Prostate gland (tissue), 2 donors: ENCODE data around the gene TTC34. TPM values are rescaled to one million over a fixed set of nuclear protein-coding genes. Genes with fewer than 3 reads are reported as not detected.

Experiments used
- DNase-seq: peaks from one replicate; pipeline ENCODE4 v3.0.0-alpha.2; 2019; ENCODE audit warnings: low spot score
- H3K27ac ChIP-seq, 2 donors: fragments of 200-600 bp; sonication (generic); 2 replicates each; pipeline ENCODE4 v1.5.1; 2017 to 2019
- H3K27me3 ChIP-seq: fragments of 200-600 bp; sonication (generic); replicated peaks from 2 replicates; pipeline ENCODE4 v1.5.1; 2019; ENCODE audit not compliant: insufficient read depth
- H3K36me3 ChIP-seq, 2 donors: fragments of 200-600 bp; sonication (generic); 1 replicate in 1 of 2; 2 replicates in 1 of 2; pipeline versions ENCODE4 v1.5.1 to v1.8.1; 2017 to 2019
- H3K4me1 ChIP-seq: fragments of 200-600 bp; sonication (generic); replicated peaks from 2 replicates; pipeline ENCODE4 v1.5.1; 2019
- H3K4me3 ChIP-seq, 2 donors: fragments of 200-600 bp; sonication (generic); 2 replicates each; pipeline ENCODE4 v1.5.1; 2017 to 2019
- H3K9me3 ChIP-seq: fragments of 200-600 bp; sonication (generic); 2 replicates; pipeline ENCODE4 v1.5.1; 2017
- CTCF ChIP-seq, 4 experiments: fragments of 200-600 bp in 2 of 4; fragments of 450-650 bp in 2 of 4; sonication (generic) in 2 of 4; IDR thresholded peaks; 1 replicate in 3 of 4; 2 replicates in 1 of 4; pipeline ENCODE4 v1.5.1; 2016 to 2019; ENCODE audit warnings: antibody characterized with exemption in 4 of 4, mild to moderate bottlenecking in 2 of 4, moderate library complexity in 2 of 4
- POLR2A ChIP-seq: fragments of 450-650 bp; IDR thresholded peaks from one replicate; pipeline ENCODE4 v1.6.1; 2016; ENCODE audit warnings: antibody characterized with exemption, mild to moderate bottlenecking
- POLR2AphosphoS5 ChIP-seq: sonication (generic); formaldehyde crosslinking; IDR thresholded peaks from one replicate; pipeline ENCODE4 v1.6.1; 2017; ENCODE audit warnings: antibody characterized with exemption
- WGBS: methylation state at CpG from one replicate; pipeline ENCODE4 v1.1.5; 2018; 5-methylcytosine and 5-hydroxymethylcytosine counted together
- intact Hi-C: fragments of 100-400 bp; cut with DNase I; formaldehyde crosslinking; loops from one replicate; pipeline ENCODE4 v1.14.2; 2022
- total RNA-seq, 2 donors: library from RNA; depleted of rRNA; stranded (reverse); fragments of >200 nt; gene quantifications; one replicate each; pipeline ENCODE4 v1.1.0, GENCODE V29; 2016

TTC34 gene
- total RNA-seq: 1 to 10 TPM in 1 of 2 donors, under 1 TPM in 1; 0.32 to 1.2 TPM

- TF ChIP-seq POLR2AphosphoS5 (no peak), CTCF (IDR thresholded peaks at IDR 0.05) (peak in 3 of 4 experiments; percentile 11 to 35 (median 23))
- WGBS: 28% methylated on average over 17 of the region's 21 CpGs
- H3K27me3 ChIP-seq: peaks cover 22% of the 10 kb centered on the region
Measured at GRCh38 chr1:2801535-2802291, at the start of gene TTC34. Gene TTC34, minus strand, starts transcription at chr1:2801693. Its CDS starts 866 bp downstream, at chr1:2800827.

GRCh38 chr1:2850502-2850901 lies 49.0 kb upstream of the TTC34 start:
- no peak overlapping the region for H3K27ac ChIP-seq
- H3K36me3 ChIP-seq: no peaks in the 10 kb centered on the region
- no peak overlapping the region for H3K4me3 ChIP-seq
- DNase-seq: no peak
- TF ChIP-seq POLR2AphosphoS5: no peak
- TF ChIP-seq POLR2A: no peak
- TF ChIP-seq CTCF (IDR thresholded peaks at IDR 0.05): no peak
- WGBS: 62% methylated on average over 17 of the region's 17 CpGs
- intact Hi-C loops: no loop called here
- no peaks in the 10 kb centered on the region for H3K4me1 ChIP-seq
- peaks cover 5% of the 10 kb centered on the region for H3K27me3 ChIP-seq
- H3K9me3 ChIP-seq: no peaks in the 10 kb centered on the region

More at GRCh38 chr1:2801535-2802291, at the start of gene TTC34:
- Histone ChIP-seq H3K9me3 (no peaks in the 10 kb centered on the region), H3K27ac (no peak within 1 kb of the TSS), H3K4me3 (no peak within 1 kb of the TSS), H3K4me1 (no peaks in the 10 kb centered on the region), H3K36me3 (no peaks in the 10 kb centered on the region)
- DNase-seq: no peak
- intact Hi-C loops: no loop called here

- Histone ChIP-seq H3K36me3 (no peaks in the 10 kb centered on the region), H3K27ac (no peak overlapping the region), H3K4me1 (no peaks in the 10 kb centered on the region), H3K4me3 (no peak overlapping the region), H3K9me3 (no peaks in the 10 kb centered on the region), H3K27me3 (peaks cover 3% of the 10 kb centered on the region)
- DNase-seq: no peak
- TF ChIP-seq POLR2A: no peak
- TF ChIP-seq CTCF (IDR thresholded peaks at IDR 0.05): no peak
- TF ChIP-seq POLR2AphosphoS5: no peak
- intact Hi-C loops: no loop called here
- 71% methylated on average over 16 of the region's 16 CpGs for WGBS
Measured at GRCh38 chr1:2848006-2848670, 46.6 kb upstream of the TTC34 start.

GRCh38 chr1:2847086-2847985 lies 45.8 kb upstream of the TTC34 start:
- no peak overlapping the region for H3K4me3 ChIP-seq
- H3K4me1 ChIP-seq: no peaks in the 10 kb centered on the region
- no peak for DNase-seq
- WGBS: 39% methylated on average over 23 of the region's 23 CpGs
- H3K27me3 ChIP-seq: peaks cover 3% of the 10 kb centered on the region
- no peaks in the 10 kb centered on the region for H3K36me3 ChIP-seq
- TF ChIP-seq POLR2AphosphoS5 (no peak), POLR2A (no peak), CTCF (IDR thresholded peaks at IDR 0.05) (no peak)
- no peaks in the 10 kb centered on the region for H3K9me3 ChIP-seq
- H3K27ac ChIP-seq: no peak overlapping the region
- intact Hi-C loops: no loop called here
